Fibroblast of mammary gland (primary cell): ENCODE measurements around the gene APOL3.
"Not testable (repeated sequence)": the region's sequence is repeated elsewhere in the genome, so short reads cannot be mapped to it uniquely, and the experiment has no call there.

Experiments
- DNase-seq: peaks from one replicate; pipeline ENCODE4 v3.0.0-alpha.2; 2010; ENCODE audit warnings: low read depth
- H3K4me3 ChIP-seq: 2 replicates; pipeline ENCODE4 v1.5.1; 2011; ENCODE audit warnings: low read depth, mild to moderate bottlenecking, low read length, moderate library complexity; ENCODE audit not compliant: control insufficient read depth
- TF ChIP-seq, protein P1 (sequence below): conservative IDR thresholded peaks from 2 replicates; pipeline ENCODE4 v1.5.1; 2011; ENCODE audit warnings: low read depth, low read length, inconsistent platforms; ENCODE audit not compliant: control insufficient read depth, insufficient read depth

The APOL3 gene

GRCh38 chr22:36125994-36126531 is 34.5 kb downstream of the APOL3 start:
- TF ChIP-seq, protein P1, sequence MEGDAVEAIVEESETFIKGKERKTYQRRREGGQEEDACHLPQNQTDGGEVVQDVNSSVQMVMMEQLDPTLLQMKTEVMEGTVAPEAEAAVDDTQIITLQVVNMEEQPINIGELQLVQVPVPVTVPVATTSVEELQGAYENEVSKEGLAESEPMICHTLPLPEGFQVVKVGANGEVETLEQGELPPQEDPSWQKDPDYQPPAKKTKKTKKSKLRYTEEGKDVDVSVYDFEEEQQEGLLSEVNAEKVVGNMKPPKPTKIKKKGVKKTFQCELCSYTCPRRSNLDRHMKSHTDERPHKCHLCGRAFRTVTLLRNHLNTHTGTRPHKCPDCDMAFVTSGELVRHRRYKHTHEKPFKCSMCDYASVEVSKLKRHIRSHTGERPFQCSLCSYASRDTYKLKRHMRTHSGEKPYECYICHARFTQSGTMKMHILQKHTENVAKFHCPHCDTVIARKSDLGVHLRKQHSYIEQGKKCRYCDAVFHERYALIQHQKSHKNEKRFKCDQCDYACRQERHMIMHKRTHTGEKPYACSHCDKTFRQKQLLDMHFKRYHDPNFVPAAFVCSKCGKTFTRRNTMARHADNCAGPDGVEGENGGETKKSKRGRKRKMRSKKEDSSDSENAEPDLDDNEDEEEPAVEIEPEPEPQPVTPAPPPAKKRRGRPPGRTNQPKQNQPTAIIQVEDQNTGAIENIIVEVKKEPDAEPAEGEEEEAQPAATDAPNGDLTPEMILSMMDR = no peak
- H3K4me3 ChIP-seq = no peak overlapping the region
- no peak for DNase-seq

GRCh38 chr22:36125434-36125833 is 35.1 kb downstream of the APOL3 start:
- DNase-seq = no peak
- TF ChIP-seq, protein P1 = no peak
- no peak overlapping the region for H3K4me3 ChIP-seq

GRCh38 chr22:36124666-36125065 is 35.9 kb downstream of the APOL3 start:
- no peak overlapping the region for H3K4me3 ChIP-seq
- DNase-seq = no peak
- TF ChIP-seq, protein P1 = no peak

DNA sequence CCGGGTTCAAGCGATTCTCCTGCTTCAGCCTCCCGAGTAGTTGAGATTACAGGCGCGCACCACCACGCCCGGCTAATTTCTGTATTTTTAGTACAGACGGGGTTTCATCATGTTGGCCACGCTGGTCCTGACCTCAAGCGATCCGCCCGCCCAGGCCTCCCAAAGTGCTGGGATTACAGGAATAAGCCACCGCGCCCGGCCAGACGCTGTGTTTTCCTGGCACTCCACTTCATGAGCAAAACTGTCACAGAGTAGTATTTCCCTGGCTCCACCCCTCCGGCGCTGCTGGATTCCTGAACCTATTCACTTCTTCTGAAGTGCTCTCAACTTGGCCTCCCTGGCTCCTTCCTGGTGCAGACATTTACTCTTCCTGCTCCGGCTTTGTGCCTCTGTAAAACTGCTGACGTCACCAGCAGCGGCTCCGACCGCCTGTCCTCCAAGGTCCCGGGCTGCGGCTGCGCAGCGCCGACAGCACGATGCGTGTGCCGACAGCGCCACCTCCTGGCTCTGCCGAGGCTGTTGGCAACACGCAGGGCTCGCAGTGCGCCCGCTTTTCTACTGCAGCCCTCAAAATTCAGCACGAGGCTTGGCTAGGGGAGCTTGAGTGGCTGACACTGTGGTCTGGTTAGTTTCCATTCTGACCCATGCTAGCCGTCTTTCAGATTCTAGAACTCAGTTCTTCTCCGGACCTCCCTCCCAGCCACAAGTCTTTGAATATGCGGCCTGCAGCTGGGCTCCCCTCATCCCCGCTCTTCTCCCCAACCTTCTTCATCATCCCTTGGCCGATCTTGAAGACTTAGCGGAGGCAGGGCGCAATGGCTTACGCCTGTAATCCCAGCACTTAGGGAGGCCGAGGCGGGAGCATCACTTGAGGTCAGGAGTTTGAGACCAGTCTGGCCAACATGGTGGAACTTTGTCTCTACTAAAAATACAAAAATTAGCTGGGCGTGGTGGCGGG is 36.6 kb downstream of the APOL3 start:
- TF ChIP-seq, protein P1 = peak; percentile 87
- peak overlapping the region; percentile 23 for H3K4me3 ChIP-seq

DNA sequence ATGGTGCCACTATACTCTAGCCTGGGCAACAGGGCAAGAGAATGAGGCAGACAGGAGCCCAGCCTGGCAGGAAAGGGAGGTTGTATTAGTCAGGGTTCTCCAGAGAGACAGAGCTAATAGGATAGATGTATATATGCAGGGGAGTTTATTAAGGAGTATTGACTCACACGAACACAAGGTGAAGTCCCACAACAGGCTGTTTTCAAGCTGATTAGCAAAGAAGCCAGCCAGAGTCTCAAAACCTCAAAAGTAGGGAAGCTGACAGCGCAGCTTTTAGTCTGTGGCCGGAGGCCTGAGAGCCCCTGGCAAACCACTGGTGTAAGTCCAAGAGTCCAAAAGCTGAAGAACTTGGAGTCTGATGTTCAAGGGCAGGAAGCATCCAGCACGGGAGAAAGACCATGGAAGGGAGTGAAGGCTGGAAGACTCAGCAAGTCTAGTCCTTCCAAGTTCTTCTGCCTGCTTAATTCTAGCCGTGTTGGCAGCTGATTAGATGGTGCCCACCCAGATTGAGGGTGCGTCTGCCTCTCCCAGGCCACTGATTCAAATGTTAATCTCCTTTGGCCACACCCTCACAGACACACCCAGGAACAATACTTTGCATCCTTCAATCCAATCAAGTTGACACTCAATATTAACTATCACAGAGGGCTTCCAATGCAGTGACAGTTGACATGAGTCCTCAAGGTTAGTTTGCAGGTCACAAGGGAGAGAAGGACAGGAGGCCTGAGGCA is 39.8 kb downstream of the APOL3 start:
- not testable (repeated sequence) for H3K4me3 ChIP-seq, DNase-seq

More for the DNA sequence above, 36.6 kb downstream of the APOL3 start:
- DNase-seq = peak; percentile 94

GRCh38 chr22:36117053-36117554 is 43.5 kb downstream of the APOL3 start:
- TF ChIP-seq, protein P1 = no peak
- no peak overlapping the region for H3K4me3 ChIP-seq
- no peak for DNase-seq
